K562 (cell line): Measurements from ENCODE around the gene ELAC2. TPM values are rescaled to one million over a fixed set of nuclear protein-coding genes. Genes with fewer than 3 reads are reported as not detected.

Source experiments
- ATAC-seq: fragments of 200-7000 bp; cut with Tn5 transposase; 3 replicates; pipeline ENCODE4 v1.9.1; 2020; ENCODE audit warnings: moderate library complexity
- BruUV-seq: library from RNA; stranded (reverse); fragments of 400-500 nt; replicated peaks from 2 replicates; lab custom pipeline; 2021; lab: Mats Ljungman, UMichigan
- CTCF ChIA-PET: fragments of 300-600 bp; formaldehyde crosslinking; extraction: SDS; loops from one replicate; lab custom pipeline; 2021; ENCODE audit warnings: low intra/inter-chr PET ratio; lab: Yijun Ruan, JAX
- POLR2A ChIA-PET: fragments of 300-600, 350-650 bp; sonication (Branson Sonifier 250); formaldehyde crosslinking; extraction: SDS; loops from one replicate; lab custom pipeline; 2021; ENCODE audit warnings: antibody characterized with exemption, inconsistent platforms; lab: Yijun Ruan, JAX
- DNase-seq, 4 experiments: peaks; one replicate each; pipeline versions ENCODE4 v3.0.0 to v3.0.0-alpha.2; 2011 to 2018; ENCODE audit warnings: low spot score in 3 of 4, mixed read lengths in 3 of 4; ENCODE audit errors: extremely low read depth in 1 of 4
- FAIRE-seq: peaks from 2 replicates; lab custom pipeline; 2011; peaks lifted over from hg19 to GRCh38; lab: Jason Lieb, UNC
- H2AFZ ChIP-seq: 2 replicates; pipeline ENCODE4 v1.6.0; 2011; ENCODE audit warnings: low read depth, low read length, control low read depth, inconsistent platforms
- H3K27ac ChIP-seq: fragments of 200-600 bp; 3 replicates; pipeline ENCODE4 v1.8.0; 2011; ENCODE audit warnings: low read depth, mild to moderate bottlenecking, control low read depth, inconsistent platforms, low read length, moderate library complexity, mixed read lengths; ENCODE audit errors: extremely low read depth
- H3K27me3 ChIP-seq, 2 experiments: fragments of 300-600 bp in 1 of 2; 2 replicates in 1 of 2; 3 replicates in 1 of 2; pipeline versions ENCODE4 v1.6.0 to v1.8.0; 2011; ENCODE audit warnings: inconsistent platforms in 2 of 2, low read length in 2 of 2, mild to moderate bottlenecking in 1 of 2, mixed read lengths in 1 of 2, moderate library complexity in 1 of 2; ENCODE audit not compliant: control insufficient read depth in 2 of 2, insufficient read depth in 2 of 2
- H3K36me3 ChIP-seq: fragments of 300-600 bp; 3 replicates; pipeline ENCODE4 v1.8.0; 2011; ENCODE audit warnings: mild to moderate bottlenecking, low read length, inconsistent platforms; ENCODE audit not compliant: control insufficient read depth, insufficient read depth
- H3K4me1 ChIP-seq, 2 experiments: fragments of 200-600 bp in 1 of 2; replicated peaks in 1 of 2; 2 replicates in 1 of 2; 3 replicates in 1 of 2; pipeline versions ENCODE4 v1.5.1 to v1.8.0; 2011; ENCODE audit warnings: inconsistent platforms in 2 of 2, low read length in 2 of 2, mild to moderate bottlenecking in 1 of 2, mixed read lengths in 1 of 2, moderate library complexity in 1 of 2; ENCODE audit not compliant: control insufficient read depth in 2 of 2, insufficient read depth in 2 of 2
- H3K4me2 ChIP-seq: 2 replicates; pipeline ENCODE4 v1.6.1; 2011; ENCODE audit warnings: low read length, control low read depth, inconsistent platforms, mixed read lengths; ENCODE audit not compliant: insufficient read depth
- H3K4me3 ChIP-seq: fragments of 200-600 bp; sonication (generic), shearing (Covaris generic); 2 replicates; pipeline ENCODE4 v1.5.1; 2016; ENCODE audit warnings: control low read depth, inconsistent platforms
- H3K79me2 ChIP-seq: fragments of 200-600 bp; 3 replicates; pipeline ENCODE4 v1.8.0; 2011; ENCODE audit warnings: low read length, inconsistent platforms; ENCODE audit not compliant: control insufficient read depth, insufficient read depth
- H3K9ac ChIP-seq, 2 experiments: 2 replicates each; pipeline versions ENCODE4 v1.6.0 to v1.6.1; 2011; ENCODE audit warnings: low read depth in 2 of 2, low read length in 2 of 2, control low read depth in 1 of 2, inconsistent platforms in 1 of 2, mild to moderate bottlenecking in 1 of 2, mixed read lengths in 1 of 2; ENCODE audit not compliant: insufficient read depth in 1 of 2
- H3K9me1 ChIP-seq: one replicate; pipeline ENCODE4 v1.6.0; 2011; ENCODE audit warnings: inconsistent platforms, mild to moderate bottlenecking, low read length, moderate library complexity; ENCODE audit not compliant: control insufficient read depth, insufficient read depth
- H3K9me3 ChIP-seq: replicated peaks from 2 replicates; pipeline ENCODE4 v1.5.1; 2011; ENCODE audit warnings: low read depth, low read length, inconsistent platforms; ENCODE audit not compliant: control insufficient read depth, insufficient read depth
- H4K20me1 ChIP-seq: replicated peaks from 2 replicates; pipeline ENCODE4 v1.6.1; 2011; ENCODE audit warnings: low read length, inconsistent platforms, mixed read lengths; ENCODE audit not compliant: control insufficient read depth, insufficient read depth
- CREM ChIP-seq: IDR thresholded peaks from 2 replicates; pipeline ENCODE4 v1.6.1; 2014; ENCODE audit warnings: antibody characterized with exemption, low read depth
- ELF4 ChIP-seq: fragments of 450-650 bp; formaldehyde crosslinking; IDR thresholded peaks from 2 replicates; pipeline ENCODE4 v1.4.0; 2022; ENCODE audit warnings: missing genetic modification characterization
- FOXJ3 ChIP-seq: sonication (generic); formaldehyde crosslinking; IDR thresholded peaks from 2 replicates; pipeline ENCODE4 v1.4.0; 2020; ENCODE audit warnings: mild to moderate bottlenecking, missing genetic modification reagents
- PYGO2 ChIP-seq: fragments of 450-650 bp; IDR thresholded peaks from 2 replicates; pipeline ENCODE4 v1.6.1; 2016; ENCODE audit warnings: mild to moderate bottlenecking, missing genetic modification characterization, moderate library complexity, missing compliant biosample characterization
- RHOXF2B ChIP-seq: fragments of 250-450 bp; sonication (Bioruptor Pico); conservative IDR thresholded peaks from 2 replicates; pipeline ENCODE4 v1.5.1; 2021
- TGIF2 ChIP-seq: sonication (generic); formaldehyde crosslinking; IDR thresholded peaks from 2 replicates; pipeline ENCODE4 v1.8.1; 2022; ENCODE audit warnings: mild to moderate bottlenecking, missing genetic modification reagents, moderate library complexity
- ZNF23 ChIP-seq: fragments of 250-450 bp; sonication (Bioruptor Pico); IDR thresholded peaks from 2 replicates; pipeline ENCODE4 v1.4.0; 2020; ENCODE audit warnings: mild to moderate bottlenecking
- ZNF512 ChIP-seq: IDR thresholded peaks from 2 replicates; pipeline ENCODE4 v1.6.1; 2016; ENCODE audit warnings: missing genetic modification characterization, missing compliant biosample characterization
- WGBS: fragments of 100-300 bp; shearing (Covaris generic); methylation state at CpG from one replicate; pipeline ENCODE4 v1.1.6; 2016; ENCODE audit warnings: low coverage, mixed read lengths; ENCODE audit not compliant: insufficient coverage; ENCODE audit errors: missing lambda C conversion rate; 5-methylcytosine and 5-hydroxymethylcytosine counted together
- in situ Hi-C: fragments of 300-500 bp; cut with MboI; formaldehyde crosslinking; loops from 4 replicates; pipeline ENCODE4 v1.15.0; 2018; ENCODE audit warnings: inconsistent platforms, mixed read lengths
- intact Hi-C: fragments of 100-400 bp; cut with micrococcal nuclease; formaldehyde crosslinking; loops from 2 replicates; pipeline ENCODE4 v1.14.2; 2022
- polyA plus RNA-seq, 8 experiments: library from polyadenylated mRNA; depleted of rRNA in 4 of 8; stranded (reverse) in 5 of 8; unstranded in 3 of 8; fragments of >200 nt; fragmentation: Nextera tagmentation in 2 of 8; fragmentation: Illumina TruSeq in 1 of 8; extraction: Ambion mirVana in 2 of 8; extraction: Trizol in 1 of 8; gene quantifications; 2 replicates each; pipeline versions ENCODE4 v1.2.1 to v1.2.3, GENCODE V29; 2011 to 2014; ENCODE audit warnings: inconsistent platforms in 1 of 8, missing spikeins in 1 of 8
- total RNA-seq, 7 experiments: library from RNA; depleted of rRNA in 6 of 7; stranded (reverse); fragments of >200 nt in 6 of 7; fragmentation: Illumina TruSeq in 2 of 7; extraction: Trizol in 2 of 7; gene quantifications; 2 replicates each; pipeline versions ENCODE4 v1.2.1 to v1.2.3, GENCODE V29; 2011 to 2021; ENCODE audit warnings: low replicate concordance in 1 of 7

Gene ELAC2
- total and polyA plus RNA-seq, 9 of the 15 experiments (the other 6 are each of a cell fraction or from before 2014, with no cell fraction given), result 4.5 to 129 (median 70.6) TPM

GRCh38 chr17:12965988-12966387 lies 51.8 kb downstream of the ELAC2 start:
- Histone ChIP-seq H4K20me1 (no peaks in the 10 kb centered on the region), H3K9me3 (no peaks in the 10 kb centered on the region), H2AFZ (no peak overlapping the region), H3K27ac (no peak overlapping the region), H3K79me2 (no peaks in the 10 kb centered on the region), H3K4me2 (no peak overlapping the region), H3K9me1 (no peaks in the 10 kb centered on the region), H3K9ac (no peak overlapping the region), H3K36me3 (no peaks in the 10 kb centered on the region), H3K4me3 (no peak overlapping the region), H3K27me3 (peaks cover 0 to 18% of the 10 kb centered on the region in 2 experiments; a peak in 2 of 5 replicates), H3K4me1 (no peaks in the 10 kb centered on the region)
- ChIA-PET CTCF (no interaction called here), POLR2A (no interaction called here)
- BruUV-seq, result no TSS peak
- intact Hi-C loops (no loop called here), in situ Hi-C loops (no loop called here)
- no peak for FAIRE-seq
- no peak for DNase-seq
- ATAC-seq, result no peak
- 0% methylated on average over 2 of the region's 3 CpGs for WGBS
- TF ChIP-seq ELF4 (CRISPR knock-in tag) (no peak), RHOXF2B (CRISPR knock-in tag) (no peak), TGIF2 (CRISPR knock-in tag) (no peak), PYGO2 (no peak), ZNF512 (no peak), CREM (no peak), ZNF23 (CRISPR knock-in tag) (no peak), FOXJ3 (CRISPR knock-in tag) (no peak)
